Stimulated activated CD4-positive, alpha-beta T cell treated with anti-CD3 and anti-CD28 coated beads, TNF-alpha, amount 100 ng/mL, for 48 hours (primary cell): ENCODE data around the gene COL17A1.

Experiments
- DNase-seq, 3 donors: peaks; one replicate each; pipeline ENCODE4 v3.0.0-alpha.2; 2020; ENCODE audit warnings: low read depth in 3 of 3

The COL17A1 gene

GRCh38 chr10:104098358-104098925, 12.8 kb upstream of the COL17A1 start:
- no peak for DNase-seq

GRCh38 chr10:104096692-104097091, 11.0 kb upstream of the COL17A1 start:
- DNase-seq: no peak

DNA sequence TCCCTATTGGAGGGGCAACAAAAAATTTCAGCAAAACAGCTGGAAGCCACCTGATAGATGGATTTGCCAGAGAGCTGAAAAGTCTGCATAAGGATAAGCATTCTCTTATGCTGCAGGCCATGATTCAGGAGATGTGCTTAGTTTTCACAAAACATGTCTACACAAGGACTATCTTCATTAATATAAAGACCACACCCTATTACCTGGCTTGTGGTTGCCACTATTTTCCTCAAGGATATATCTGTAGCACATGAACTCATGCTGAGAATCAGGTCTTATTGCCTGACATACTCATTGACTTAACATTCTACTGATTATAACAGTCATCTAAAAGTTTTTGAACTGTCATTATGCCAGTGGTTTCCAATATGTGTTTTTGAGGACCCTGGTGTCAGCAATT, 7.1 kb upstream of the COL17A1 start:
- DNase-seq: no peak

DNA sequence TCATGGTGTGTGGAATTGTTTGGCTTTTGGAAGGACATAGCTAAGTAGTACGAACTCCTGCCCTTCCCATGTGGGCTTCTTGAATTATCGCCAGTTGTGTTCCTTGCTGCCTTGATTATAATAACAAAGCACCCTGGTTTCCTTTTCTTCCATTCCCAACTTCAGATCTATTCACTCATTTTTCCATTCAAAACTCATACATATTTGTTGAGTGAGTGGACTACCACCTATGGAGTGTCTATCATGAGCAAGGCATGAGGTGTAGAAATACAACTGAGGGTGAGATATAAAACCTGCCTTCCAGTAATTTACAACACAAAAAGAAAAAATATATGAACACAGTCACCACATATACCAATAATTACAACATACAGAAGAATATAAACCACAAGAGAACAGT, 4.9 kb upstream of the COL17A1 start:
- no peak for DNase-seq

- DNase-seq: no peak
Observed at GRCh38 chr10:104089621-104090020, 3.9 kb upstream of the COL17A1 start.

GRCh38 chr10:104088239-104088638, 2.6 kb upstream of the COL17A1 start:
- DNase-seq: no peak

DNA sequence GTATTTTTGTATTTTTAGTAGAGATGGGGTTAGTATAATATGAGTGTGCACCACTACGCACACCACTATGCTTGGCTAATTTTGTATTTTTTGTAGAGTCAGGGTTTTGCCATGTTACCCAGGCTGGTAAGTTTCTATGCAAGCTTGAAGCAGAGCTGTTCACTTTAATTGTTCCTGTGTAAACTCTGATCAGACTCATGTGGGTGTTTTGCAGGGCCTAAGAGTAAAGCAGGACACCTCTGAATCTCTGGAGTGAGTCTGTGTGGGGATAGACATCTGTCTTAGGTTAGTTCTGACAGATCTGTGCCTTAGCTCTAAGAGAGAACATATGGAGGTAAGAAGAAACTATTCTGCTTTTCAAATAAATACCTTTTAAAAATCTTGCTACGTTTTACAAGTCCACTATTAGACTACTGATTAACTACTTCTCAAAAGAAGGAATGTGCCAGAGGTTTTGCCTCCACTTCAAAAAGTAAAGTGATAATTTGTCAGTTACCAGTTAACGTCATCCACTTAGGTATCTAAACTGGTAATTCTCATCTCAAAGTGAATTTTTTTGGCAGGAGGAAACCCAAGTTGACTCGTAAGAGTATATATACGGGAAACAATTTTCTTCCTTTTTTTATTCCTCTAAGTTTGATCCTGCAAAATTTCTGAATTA, 1.1 kb downstream of the COL17A1 start:
- DNase-seq: no peak

- DNase-seq: no peak
Observed at GRCh38 chr10:104081998-104082397, 3.7 kb downstream of the COL17A1 start.

GRCh38 chr10:104080762-104081161, 4.9 kb downstream of the COL17A1 start:
- DNase-seq: no peak

GRCh38 chr10:104077663-104078151, 8.0 kb downstream of the COL17A1 start:
- no peak for DNase-seq

- no peak for DNase-seq
Observed at GRCh38 chr10:104077247-104077646, 8.4 kb downstream of the COL17A1 start.

GRCh38 chr10:104076743-104077160, 8.9 kb downstream of the COL17A1 start:
- DNase-seq: no peak

DNA sequence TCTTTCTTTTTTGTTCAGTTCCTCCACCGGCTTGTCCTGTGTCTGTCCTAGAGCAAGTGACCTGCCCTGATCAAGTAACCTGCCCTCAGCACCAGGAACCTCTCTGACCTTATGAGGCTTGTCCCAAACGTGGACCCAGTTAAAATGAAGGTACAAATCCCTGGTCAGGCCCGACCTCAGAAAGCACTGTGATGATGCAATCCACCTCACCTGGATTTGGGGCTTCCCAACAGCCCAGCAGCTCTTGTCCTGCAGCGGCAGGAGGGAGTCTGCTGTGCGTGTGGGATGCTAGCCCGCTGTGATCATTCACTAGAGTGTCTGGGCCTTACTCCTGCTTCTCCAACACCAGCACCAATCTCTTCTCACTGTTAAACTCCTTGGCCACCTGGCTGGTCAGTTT, 11.2 kb downstream of the COL17A1 start:
- DNase-seq: no peak

DNA sequence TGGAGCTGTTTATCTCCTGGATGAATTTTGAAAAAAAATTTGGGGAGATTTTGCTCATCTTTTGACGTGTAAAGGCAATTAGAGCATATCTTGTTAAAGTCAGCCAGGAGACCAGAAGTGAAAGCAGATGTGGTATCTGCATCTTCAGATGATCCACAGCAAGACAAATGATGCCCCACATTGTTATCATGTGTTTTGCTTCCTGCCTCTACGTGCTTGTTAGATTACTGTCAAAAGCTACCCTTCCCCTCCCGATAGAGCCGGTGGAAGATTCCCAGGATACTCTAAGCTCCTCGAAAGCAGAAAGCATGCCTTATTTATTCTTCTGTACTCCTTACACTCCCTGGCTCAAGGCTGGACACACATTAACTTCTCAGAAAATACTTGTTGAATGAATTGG, 12.9 kb downstream of the COL17A1 start:
- DNase-seq: no peak

DNA sequence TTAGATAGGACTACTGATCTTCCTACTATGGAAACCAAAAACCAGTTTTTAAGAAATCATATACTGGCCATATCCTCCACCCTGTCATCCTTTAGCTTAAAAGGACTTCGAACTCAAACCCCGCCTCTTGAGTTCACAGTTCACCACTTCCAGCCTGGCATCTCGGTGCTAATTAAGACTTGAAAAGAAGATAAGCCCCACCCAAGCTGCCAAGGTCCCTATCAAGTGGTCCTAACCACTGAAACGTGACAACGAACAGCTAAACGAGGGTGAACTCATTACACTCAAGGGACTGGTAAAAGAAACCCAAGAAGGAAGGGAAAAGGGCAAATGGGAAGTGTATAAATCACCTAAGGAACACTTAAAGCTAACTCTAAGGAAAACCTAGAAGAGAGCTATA, 16.1 kb downstream of the COL17A1 start:
- no peak for DNase-seq

GRCh38 chr10:104067525-104067924, 18.2 kb downstream of the COL17A1 start:
- DNase-seq: no peak

- no peak for DNase-seq
Observed at GRCh38 chr10:104066945-104067344, 18.7 kb downstream of the COL17A1 start.

DNA sequence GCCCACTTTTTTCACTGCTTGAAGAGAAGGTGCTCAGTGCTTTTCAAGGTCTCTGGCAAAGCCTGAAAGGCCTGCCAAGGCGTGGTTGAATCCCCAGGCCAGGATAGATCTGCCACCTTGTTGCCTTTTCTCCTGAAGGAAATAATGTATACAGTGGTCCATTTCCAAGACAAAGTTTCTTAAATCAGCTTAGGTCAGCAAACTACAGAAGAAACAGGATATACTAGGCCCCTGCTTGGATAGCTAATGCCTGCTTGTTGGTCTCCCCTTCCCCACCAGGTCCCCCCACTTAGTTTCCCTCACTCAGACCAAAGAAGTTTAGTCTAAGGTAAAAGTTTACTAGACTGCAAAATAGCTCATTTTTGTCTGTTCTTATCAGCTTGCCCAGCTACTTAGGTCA, 19.9 kb downstream of the COL17A1 start:
- DNase-seq: no peak

GRCh38 chr10:104061196-104061595, 24.5 kb downstream of the COL17A1 start:
- no peak for DNase-seq

DNA sequence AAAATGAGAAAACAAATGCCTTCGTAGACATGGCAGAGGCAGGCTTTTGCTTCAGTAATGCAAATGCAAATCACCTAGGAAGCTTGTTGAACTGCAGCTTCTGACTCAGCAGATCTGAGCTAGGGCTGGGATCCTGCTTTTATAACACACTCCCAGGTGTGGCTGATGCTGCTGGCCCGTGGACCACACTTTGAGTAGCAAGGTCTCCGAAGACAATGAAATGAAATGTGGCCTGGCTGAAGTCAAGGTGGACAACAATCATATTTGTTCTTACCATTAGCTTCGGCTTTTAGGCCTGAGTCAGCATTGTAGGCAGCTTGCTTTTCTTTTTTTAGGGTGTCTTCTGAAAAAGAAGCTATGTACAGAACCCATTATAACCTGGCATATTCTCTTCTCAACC, 26.3 kb downstream of the COL17A1 start:
- DNase-seq: no peak

GRCh38 chr10:104057717-104058116, 28.0 kb downstream of the COL17A1 start:
- DNase-seq: no peak

DNA sequence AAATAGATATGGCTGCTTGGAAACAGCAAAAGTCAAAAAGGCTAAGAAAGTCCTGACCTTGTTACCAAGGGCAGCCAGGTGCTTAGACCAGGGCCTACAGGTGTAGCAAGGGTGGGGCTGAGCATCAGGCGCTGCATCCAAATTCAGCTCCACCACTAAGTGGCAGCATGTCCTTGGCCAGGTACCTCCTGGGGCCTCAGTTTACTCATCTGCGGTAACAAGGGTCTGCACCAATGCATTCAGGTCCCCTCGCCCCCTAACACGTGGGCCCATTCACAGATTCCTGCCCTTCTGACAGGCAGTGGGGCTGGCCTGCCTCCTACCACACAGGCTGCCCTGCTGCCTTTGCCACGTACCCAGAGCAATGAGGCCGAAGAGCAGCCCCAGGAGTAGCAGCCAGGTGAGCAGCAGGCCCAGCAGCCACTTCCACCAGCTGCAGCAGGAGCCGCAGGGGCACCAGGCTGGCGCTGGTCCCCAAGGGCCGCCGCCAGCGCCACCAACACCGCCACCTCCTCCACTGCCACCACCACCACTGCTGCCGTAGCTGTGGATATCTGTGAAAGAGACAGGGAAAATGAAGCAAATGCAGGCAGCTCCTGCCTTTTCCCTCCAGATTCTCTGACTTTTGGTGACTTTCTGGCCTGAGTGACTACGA, 28.9 kb downstream of the COL17A1 start:
- DNase-seq: no peak

DNA sequence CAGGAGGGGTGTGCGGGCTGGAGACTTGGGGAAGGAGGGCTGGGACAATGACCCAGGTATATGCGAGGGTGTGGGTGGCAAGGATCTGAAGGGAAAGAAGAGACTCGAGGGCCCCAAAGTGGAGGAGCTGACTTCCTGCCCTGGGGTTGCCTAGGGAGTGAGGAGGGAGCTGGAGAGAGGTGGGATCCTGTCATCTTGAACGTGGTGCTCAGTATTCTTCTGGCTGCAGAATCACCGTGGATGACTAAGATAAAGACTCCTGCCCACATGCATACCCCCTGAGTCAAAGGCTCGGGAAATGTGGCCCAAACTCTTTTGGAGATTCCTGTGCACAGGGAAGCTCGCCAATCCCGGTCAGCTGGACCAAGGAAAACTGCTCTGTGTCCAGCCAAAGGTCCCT, 31.2 kb downstream of the COL17A1 start:
- no peak for DNase-seq
